Brain microvascular endothelial cell (primary cell): Measurements from ENCODE around the gene UBE2B.
A peak's percentile ranks its signal among the peaks of the same experiment; 100 is the strongest.
"Not testable (repeated sequence)": the region's sequence is repeated elsewhere in the genome, so short reads cannot be mapped to it uniquely, and the experiment has no call there.

ENCODE experiments used
- DNase-seq: peaks from one replicate; pipeline ENCODE4 v3.0.0-alpha.2; 2020
- H3K27ac ChIP-seq: fragments of 250-450 bp; sonication (Bioruptor Pico); 2 replicates; pipeline ENCODE4 v1.5.1; 2020; ENCODE audit warnings: mild to moderate bottlenecking, moderate library complexity
- H3K27me3 ChIP-seq: fragments of 250-450 bp; sonication (Bioruptor Pico); replicated peaks from 2 replicates; pipeline ENCODE4 v1.5.1; 2020; ENCODE audit warnings: mild to moderate bottlenecking
- H3K36me3 ChIP-seq: fragments of 250-450 bp; sonication (Bioruptor Pico); replicated peaks from 2 replicates; pipeline ENCODE4 v1.5.1; 2020; ENCODE audit warnings: mild to moderate bottlenecking
- H3K4me3 ChIP-seq: 2 replicates; pipeline ENCODE4 v1.5.1; 2011; ENCODE audit warnings: low read depth, mild to moderate bottlenecking, control low read depth, low read length, moderate library complexity
- CTCF ChIP-seq: IDR thresholded peaks from 2 replicates; pipeline ENCODE4 v1.5.1; 2011; ENCODE audit warnings: low read depth, mild to moderate bottlenecking, moderate library complexity, low read length, control low read depth, inconsistent platforms; ENCODE audit errors: missing control alignments
- in situ Hi-C: cut with HindIII; loops from 2 replicates; pipeline ENCODE4 v1.10.0; 2017; ENCODE audit warnings: low sequenced_read_pairs, low pct_ligation_motif_present

UBE2B gene

GRCh38 chr5:134349463-134349862 lies 21.9 kb upstream of the UBE2B start:
- no peak for DNase-seq
- no peak for TF ChIP-seq CTCF
- in situ Hi-C loops = no loop called here

GRCh38 chr5:134355681-134356080 lies 15.7 kb upstream of the UBE2B start:
- no peak for TF ChIP-seq CTCF
- no peak overlapping the region for H3K4me3 ChIP-seq
- no peak for DNase-seq
- no peaks in the 10 kb centered on the region for H3K36me3 ChIP-seq
- H3K27me3 ChIP-seq = no peaks in the 10 kb centered on the region
- in situ Hi-C loops = no loop called here
- H3K27ac ChIP-seq = no peak overlapping the region

More at GRCh38 chr5:134349463-134349862, 21.9 kb upstream of the UBE2B start:
- Histone ChIP-seq H3K36me3 (no peaks in the 10 kb centered on the region), H3K4me3 (no peak overlapping the region), H3K27me3 (no peaks in the 10 kb centered on the region), H3K27ac (no peak overlapping the region)

- Histone ChIP-seq H3K4me3 (no peak overlapping the region), H3K27ac (no peak overlapping the region), H3K36me3 (no peaks in the 10 kb centered on the region), H3K27me3 (no peaks in the 10 kb centered on the region)
- TF ChIP-seq CTCF = no peak
- in situ Hi-C loops = no loop called here
- no peak for DNase-seq
Observed at GRCh38 chr5:134365604-134366003, 5.8 kb upstream of the UBE2B start.

GRCh38 chr5:134370311-134370870 lies 978 bp upstream of the UBE2B start:
- H3K36me3 ChIP-seq = peaks cover 4% of the 10 kb centered on the region
- H3K27ac ChIP-seq = peak overlapping the region; percentile 98
- in situ Hi-C loops = no loop called here
- TF ChIP-seq CTCF = no peak
- H3K27me3 ChIP-seq = no peaks in the 10 kb centered on the region
- peak; percentile 8 for DNase-seq
- H3K4me3 ChIP-seq = peak overlapping the region; percentile 97

GRCh38 chr5:134371834-134372340 lies 518 bp downstream of the UBE2B start:
- H3K27ac ChIP-seq = peak overlapping the region; percentile 98
- H3K27me3 ChIP-seq = no peaks in the 10 kb centered on the region
- in situ Hi-C loops = no loop called here
- DNase-seq = peak; percentile 22
- H3K4me3 ChIP-seq = peak overlapping the region; percentile 97
- peaks cover 12% of the 10 kb centered on the region for H3K36me3 ChIP-seq
- peak; percentile 11 for TF ChIP-seq CTCF

GRCh38 chr5:134373633-134374032 lies 2.3 kb downstream of the UBE2B start:
- H3K27ac ChIP-seq, H3K27me3 ChIP-seq, DNase-seq, in situ Hi-C loops, H3K4me3 ChIP-seq: not testable (repeated sequence)
- peaks cover 22% of the 10 kb centered on the region for H3K36me3 ChIP-seq
